Activated naive CD4-positive, alpha-beta T cell treated with anti-CD3 and anti-CD28 coated beads, Interleukin-2, amount 50 U/mL, for 24 hours (primary cell): ENCODE results near the gene ARHGAP21.

Source experiments
- H3K27ac Mint-ChIP-seq: one replicate; pipeline ENCODE4 v1.8.0; 2021; ENCODE audit warnings: mild to moderate bottlenecking, mixed read lengths
- H3K27me3 Mint-ChIP-seq: one replicate; pipeline ENCODE4 v1.8.0; 2021; ENCODE audit warnings: mixed read lengths
- H3K36me3 Mint-ChIP-seq: one replicate; pipeline ENCODE4 v1.8.0; 2021; ENCODE audit warnings: mixed read lengths
- H3K4me1 Mint-ChIP-seq: one replicate; pipeline ENCODE4 v1.8.0; 2021; ENCODE audit warnings: mixed read lengths
- H3K4me3 Mint-ChIP-seq: one replicate; pipeline ENCODE4 v1.8.0; 2021; ENCODE audit warnings: mild to moderate bottlenecking, mixed read lengths
- H3K9me3 Mint-ChIP-seq: one replicate; pipeline ENCODE4 v1.8.0; 2021; ENCODE audit warnings: mixed read lengths

Gene ARHGAP21

DNA sequence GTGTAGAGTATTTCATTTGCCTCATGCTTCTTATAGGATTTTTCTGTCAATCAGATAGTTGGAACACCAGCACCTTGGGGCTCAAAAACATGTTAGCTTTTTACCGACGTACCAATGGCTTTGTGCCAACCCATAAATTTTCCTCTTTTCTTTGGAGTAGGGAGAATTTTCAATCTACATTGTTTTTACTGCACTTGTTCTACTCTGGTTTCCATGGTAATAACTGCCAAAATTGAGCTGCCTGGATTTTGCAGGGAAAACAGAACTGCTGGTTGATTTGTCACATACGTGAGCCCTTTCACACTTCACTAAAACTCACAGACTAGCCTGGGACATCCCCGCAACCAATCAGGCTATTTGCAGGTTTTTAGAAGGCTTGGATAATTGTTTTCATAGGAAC, 189.7 kb downstream of the ARHGAP21 start:
- peaks cover 7% of the 10 kb centered on the region for H3K9me3 Mint-ChIP-seq
- no peak overlapping the region for H3K27ac Mint-ChIP-seq
- H3K36me3 Mint-ChIP-seq, result no peaks in the 10 kb centered on the region
- H3K4me1 Mint-ChIP-seq, result no peaks in the 10 kb centered on the region
- no peak overlapping the region for H3K4me3 Mint-ChIP-seq
- peaks cover 2% of the 10 kb centered on the region for H3K27me3 Mint-ChIP-seq
